ENCODE data around the gene LZTR1.
"Not testable (repeated sequence)": the region's sequence is repeated elsewhere in the genome, so short reads cannot be mapped to it uniquely, and the experiment has no call there.

LZTR1 gene

GRCh38 chr22:21047035-21047661 is 65.1 kb downstream of the LZTR1 start:
- in situ Hi-C loops (cut with MboI; ENCODE audit: low sequenced_read_pairs, unreplicated experiment): no loop called here
- peak; percentile 24 for DNase-seq (ENCODE audit: low spot score)
- TF ChIP-seq, protein P1, sequence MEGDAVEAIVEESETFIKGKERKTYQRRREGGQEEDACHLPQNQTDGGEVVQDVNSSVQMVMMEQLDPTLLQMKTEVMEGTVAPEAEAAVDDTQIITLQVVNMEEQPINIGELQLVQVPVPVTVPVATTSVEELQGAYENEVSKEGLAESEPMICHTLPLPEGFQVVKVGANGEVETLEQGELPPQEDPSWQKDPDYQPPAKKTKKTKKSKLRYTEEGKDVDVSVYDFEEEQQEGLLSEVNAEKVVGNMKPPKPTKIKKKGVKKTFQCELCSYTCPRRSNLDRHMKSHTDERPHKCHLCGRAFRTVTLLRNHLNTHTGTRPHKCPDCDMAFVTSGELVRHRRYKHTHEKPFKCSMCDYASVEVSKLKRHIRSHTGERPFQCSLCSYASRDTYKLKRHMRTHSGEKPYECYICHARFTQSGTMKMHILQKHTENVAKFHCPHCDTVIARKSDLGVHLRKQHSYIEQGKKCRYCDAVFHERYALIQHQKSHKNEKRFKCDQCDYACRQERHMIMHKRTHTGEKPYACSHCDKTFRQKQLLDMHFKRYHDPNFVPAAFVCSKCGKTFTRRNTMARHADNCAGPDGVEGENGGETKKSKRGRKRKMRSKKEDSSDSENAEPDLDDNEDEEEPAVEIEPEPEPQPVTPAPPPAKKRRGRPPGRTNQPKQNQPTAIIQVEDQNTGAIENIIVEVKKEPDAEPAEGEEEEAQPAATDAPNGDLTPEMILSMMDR (IDR thresholded peaks at IDR 0.05; ENCODE audit: borderline replicate concordance, control extremely low read depth, extremely low read depth, insufficient read depth, missing control alignments): no peak

DNA sequence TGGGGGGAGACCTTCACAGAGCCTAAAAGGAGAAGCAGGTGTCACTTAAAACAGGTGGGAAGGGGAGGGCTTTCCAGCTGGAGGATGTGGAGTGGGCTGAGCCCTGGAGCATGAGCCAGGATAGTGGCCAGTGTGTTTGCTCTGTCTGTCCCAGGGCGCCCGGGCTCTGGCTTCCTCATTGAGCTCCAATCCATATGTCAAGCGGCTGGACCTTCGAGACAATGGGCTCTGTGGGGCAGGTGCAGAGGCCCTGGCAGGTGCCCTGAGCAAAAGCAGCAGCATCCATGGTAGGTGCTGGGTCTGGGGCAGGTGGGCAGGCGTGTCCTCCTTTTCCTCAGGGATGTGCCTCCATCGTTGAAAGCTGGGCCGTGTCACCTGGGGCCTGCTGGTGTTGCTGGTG is 65.6 kb downstream of the LZTR1 start:
- TF ChIP-seq, protein P1 (IDR thresholded peaks at IDR 0.05; ENCODE audit: borderline replicate concordance, control extremely low read depth, extremely low read depth, insufficient read depth, missing control alignments): no peak
- in situ Hi-C loops (cut with MboI; ENCODE audit: low sequenced_read_pairs, unreplicated experiment): no loop called here
- no peak for DNase-seq (ENCODE audit: low spot score)

DNA sequence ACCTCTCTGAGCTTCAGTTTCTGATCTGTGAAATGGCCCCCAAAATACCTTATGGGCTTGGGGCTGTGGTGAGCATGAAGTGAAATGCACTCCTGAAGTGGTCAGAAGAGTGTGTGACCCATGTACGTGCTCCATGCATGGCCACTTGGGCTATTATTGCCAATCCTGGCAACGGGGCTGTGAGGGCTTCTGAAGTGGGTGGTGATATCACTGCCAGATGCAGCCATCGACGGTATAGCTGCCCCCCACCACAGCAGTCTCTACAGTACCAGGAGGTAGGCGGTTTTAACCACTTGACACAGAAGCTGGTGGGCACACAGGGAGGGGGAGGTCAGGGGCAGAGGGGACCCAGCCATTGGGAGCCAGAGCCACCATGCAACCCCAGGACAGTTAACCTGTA is 66.4 kb downstream of the LZTR1 start:
- in situ Hi-C loops (cut with MboI; ENCODE audit: low sequenced_read_pairs, unreplicated experiment); DNase-seq (ENCODE audit: low spot score): not testable (repeated sequence)
